Stimulated activated CD8-positive, alpha-beta memory T cell treated with anti-CD3 and anti-CD28 coated beads, Interleukin-4, amount 100 ng/mL, for 1 hour (primary cell): ENCODE results near the gene BMP6.

Source experiments
- DNase-seq, 2 donors: peaks; one replicate each; pipeline ENCODE4 v3.0.0-alpha.2; 2020; ENCODE audit warnings: low read depth in 2 of 2, low spot score in 1 of 2

The BMP6 gene

GRCh38 chr6:7747016-7747415, 21.1 kb downstream of the BMP6 start:
- DNase-seq = no peak

- DNase-seq = no peak
Observed at GRCh38 chr6:7747433-7747832, 21.5 kb downstream of the BMP6 start.

GRCh38 chr6:7747901-7748504, 22.1 kb downstream of the BMP6 start:
- no peak for DNase-seq

- no peak for DNase-seq
Observed at GRCh38 chr6:7749478-7749877, 23.6 kb downstream of the BMP6 start.

- DNase-seq = no peak
Observed at GRCh38 chr6:7750197-7750596, 24.3 kb downstream of the BMP6 start.

- DNase-seq = no peak
Observed at GRCh38 chr6:7758456-7758855, 32.6 kb downstream of the BMP6 start.

- DNase-seq = no peak
Observed at GRCh38 chr6:7759320-7759719, 33.4 kb downstream of the BMP6 start.

- no peak for DNase-seq
Observed at GRCh38 chr6:7761051-7761450, 35.2 kb downstream of the BMP6 start.

- DNase-seq = no peak
Observed at GRCh38 chr6:7762760-7763159, 36.9 kb downstream of the BMP6 start.

GRCh38 chr6:7763881-7764280, 38.0 kb downstream of the BMP6 start:
- DNase-seq = no peak

GRCh38 chr6:7765575-7766325, 39.9 kb downstream of the BMP6 start:
- DNase-seq = no peak

GRCh38 chr6:7769702-7770101, 43.8 kb downstream of the BMP6 start:
- no peak for DNase-seq

GRCh38 chr6:7770111-7770510, 44.2 kb downstream of the BMP6 start:
- no peak for DNase-seq

GRCh38 chr6:7770601-7771000, 44.7 kb downstream of the BMP6 start:
- no peak for DNase-seq

- DNase-seq = no peak
Observed at GRCh38 chr6:7773322-7773721, 47.4 kb downstream of the BMP6 start.

- no peak for DNase-seq
Observed at GRCh38 chr6:7773914-7774313, 48.0 kb downstream of the BMP6 start.

- no peak for DNase-seq
Observed at GRCh38 chr6:7776509-7776908, 50.6 kb downstream of the BMP6 start.

GRCh38 chr6:7777074-7777473, 51.2 kb downstream of the BMP6 start:
- DNase-seq = no peak

- DNase-seq = no peak
Observed at GRCh38 chr6:7781240-7781639, 55.3 kb downstream of the BMP6 start.

GRCh38 chr6:7784248-7784647, 58.3 kb downstream of the BMP6 start:
- DNase-seq = no peak

GRCh38 chr6:7784706-7785105, 58.8 kb downstream of the BMP6 start:
- no peak for DNase-seq

GRCh38 chr6:7785243-7786035, 59.5 kb downstream of the BMP6 start:
- no peak for DNase-seq
